GM12892 (cell line): ENCODE results near the gene URB2.

ENCODE experiments used
- POLR2AphosphoS5 ChIP-seq: IDR thresholded peaks from 2 replicates; pipeline ENCODE4 v1.6.1; 2011; ENCODE audit warnings: low read depth, low read length, control low read depth
- TAF1 ChIP-seq: IDR thresholded peaks from 2 replicates; pipeline ENCODE4 v1.6.1; 2011; ENCODE audit warnings: low read depth, mild to moderate bottlenecking, control low read depth, low read length, borderline replicate concordance

- no peak for TF ChIP-seq TAF1
- no peak for TF ChIP-seq POLR2AphosphoS5
Observed at GRCh38 chr1:229689904-229690303, 63.9 kb downstream of the URB2 start.
